Activated naive CD8-positive, alpha-beta T cell treated with anti-CD3 and anti-CD28 coated beads, Interleukin-2, amount 50 U/mL, for 24 hours (primary cell): ENCODE results near the gene CORO7.

Experiments
- ATAC-seq: fragments of 150-1000 bp; cut with Tn5 transposase; one replicate; pipeline ENCODE4 v1.10.0; 2021
- DNase-seq: peaks from one replicate; pipeline ENCODE4 v3.0.0; 2021
- H3K27ac Mint-ChIP-seq: one replicate; pipeline ENCODE4 v1.8.0; 2021; ENCODE audit warnings: mild to moderate bottlenecking, mixed read lengths
- H3K27me3 Mint-ChIP-seq: one replicate; pipeline ENCODE4 v1.8.0; 2021; ENCODE audit warnings: mixed read lengths
- H3K36me3 Mint-ChIP-seq: one replicate; pipeline ENCODE4 v1.8.0; 2021; ENCODE audit warnings: low read depth, mixed read lengths
- H3K4me1 Mint-ChIP-seq: one replicate; pipeline ENCODE4 v1.8.0; 2021; ENCODE audit warnings: mixed read lengths
- H3K4me3 Mint-ChIP-seq: one replicate; pipeline ENCODE4 v1.8.0; 2021; ENCODE audit warnings: mild to moderate bottlenecking, moderate library complexity, mixed read lengths
- H3K9me3 Mint-ChIP-seq: one replicate; pipeline ENCODE4 v1.8.0; 2021; ENCODE audit warnings: mixed read lengths

CORO7 gene

DNA sequence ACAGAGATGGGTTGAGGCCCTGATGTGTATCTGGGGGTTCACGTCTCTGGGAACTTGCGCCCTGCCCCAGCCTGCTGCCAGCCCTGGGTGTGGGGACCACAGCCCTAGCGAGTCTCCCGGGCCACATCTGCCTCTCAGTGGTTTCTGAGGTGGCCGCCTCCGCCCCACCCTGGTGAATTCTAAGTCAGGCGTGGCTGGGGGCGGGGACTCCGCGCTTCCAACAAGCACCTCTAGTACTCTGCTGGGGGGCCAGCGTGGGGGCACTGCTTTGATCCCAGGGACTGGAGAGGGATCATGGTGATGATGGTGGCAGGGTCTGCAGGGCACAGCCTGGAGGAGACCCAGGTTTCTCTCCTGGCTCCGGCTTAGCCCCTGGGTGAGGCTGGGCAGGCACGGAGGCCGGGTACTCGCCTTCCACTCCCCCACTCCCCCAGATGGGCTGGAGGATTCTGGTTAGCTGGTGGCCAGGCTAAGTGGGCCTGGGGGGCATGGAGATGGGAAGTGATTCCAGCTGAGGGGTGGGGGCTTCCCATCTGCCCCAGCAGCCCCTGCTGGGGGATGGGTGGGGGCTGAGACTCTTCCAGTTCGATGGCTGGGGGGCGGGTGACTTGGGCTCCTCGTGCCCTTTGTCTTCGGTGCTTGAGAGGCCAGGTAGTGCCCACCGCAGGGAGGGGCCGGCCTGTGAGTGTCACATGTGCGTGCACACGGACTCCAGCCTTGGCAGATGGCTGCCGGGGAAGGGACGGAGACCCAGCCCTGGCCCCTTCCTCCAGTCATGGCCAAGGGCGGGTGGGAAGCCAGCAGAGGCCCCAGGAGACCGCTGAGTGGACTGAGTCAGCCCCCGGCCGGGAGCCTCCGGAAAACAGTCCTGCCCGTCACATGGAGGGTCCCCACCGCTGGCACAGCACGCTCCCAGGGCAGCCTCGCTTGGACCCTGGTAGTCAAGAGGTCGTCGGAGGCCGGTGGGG, 96.7 kb downstream of the CORO7 start:
- DNase-seq, result peak; percentile 72
- H3K27ac Mint-ChIP-seq, result no peak overlapping the region
- H3K4me3 Mint-ChIP-seq, result no peak overlapping the region
- H3K27me3 Mint-ChIP-seq, result peaks cover 5% of the 10 kb centered on the region
- peaks cover 7% of the 10 kb centered on the region for H3K4me1 Mint-ChIP-seq
- no peaks in the 10 kb centered on the region for H3K36me3 Mint-ChIP-seq
- H3K9me3 Mint-ChIP-seq, result no peaks in the 10 kb centered on the region
- ATAC-seq, result peak; percentile 82

DNA sequence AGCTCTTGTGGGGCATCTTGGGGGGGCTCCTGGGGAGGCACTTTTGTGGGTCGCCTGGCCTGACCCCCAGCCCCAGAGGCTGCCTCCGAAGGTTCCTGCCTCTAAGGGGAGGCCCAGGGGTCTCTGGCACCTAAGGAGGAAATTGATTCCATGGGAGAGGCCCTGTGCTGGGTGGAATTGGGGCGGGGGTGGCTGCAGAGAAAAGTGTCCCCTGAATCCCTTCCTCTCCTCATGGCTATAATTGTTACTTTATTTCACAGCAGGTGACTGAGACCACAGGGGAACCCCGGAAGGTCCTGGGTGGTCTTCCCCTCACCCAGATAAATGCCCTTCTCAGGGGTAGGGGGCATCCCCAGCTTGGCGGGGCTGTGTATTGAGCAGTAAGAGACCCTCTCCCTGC, 97.4 kb downstream of the CORO7 start:
- Mint-ChIP-seq H3K4me1 (peaks cover 13% of the 10 kb centered on the region), H3K27ac (no peak overlapping the region), H3K9me3 (no peaks in the 10 kb centered on the region), H3K27me3 (peaks cover 13% of the 10 kb centered on the region), H3K4me3 (no peak overlapping the region), H3K36me3 (no peaks in the 10 kb centered on the region)
- no peak for ATAC-seq
- no peak for DNase-seq

DNA sequence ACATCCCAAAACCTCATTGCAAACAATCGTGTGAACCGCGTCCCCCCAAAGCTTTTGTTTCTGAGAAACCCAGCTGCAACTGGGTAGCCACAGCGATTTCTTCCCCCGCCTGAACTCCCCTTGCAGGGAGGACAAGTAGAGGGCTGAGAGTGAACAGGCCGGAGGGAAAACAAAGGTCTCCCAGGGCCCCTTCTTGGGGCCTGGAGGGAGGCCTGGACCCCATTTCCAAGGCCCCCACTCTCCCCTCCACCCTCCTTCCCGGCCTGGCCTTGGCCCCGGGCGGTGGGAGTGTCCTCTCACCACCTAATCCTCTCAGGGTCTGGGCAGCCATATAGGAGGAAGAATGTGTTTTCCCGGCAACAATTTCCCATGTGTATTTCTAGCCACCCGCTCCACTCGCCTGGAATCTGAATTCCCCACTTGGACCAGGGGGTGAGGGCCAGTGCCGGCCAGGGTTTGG, 97.9 kb downstream of the CORO7 start:
- peaks cover 16% of the 10 kb centered on the region for H3K27me3 Mint-ChIP-seq
- ATAC-seq, result no peak
- no peak overlapping the region for H3K4me3 Mint-ChIP-seq
- no peak for DNase-seq
- no peaks in the 10 kb centered on the region for H3K9me3 Mint-ChIP-seq
- H3K36me3 Mint-ChIP-seq, result no peaks in the 10 kb centered on the region
- H3K4me1 Mint-ChIP-seq, result peaks cover 13% of the 10 kb centered on the region
- H3K27ac Mint-ChIP-seq, result no peak overlapping the region

DNA sequence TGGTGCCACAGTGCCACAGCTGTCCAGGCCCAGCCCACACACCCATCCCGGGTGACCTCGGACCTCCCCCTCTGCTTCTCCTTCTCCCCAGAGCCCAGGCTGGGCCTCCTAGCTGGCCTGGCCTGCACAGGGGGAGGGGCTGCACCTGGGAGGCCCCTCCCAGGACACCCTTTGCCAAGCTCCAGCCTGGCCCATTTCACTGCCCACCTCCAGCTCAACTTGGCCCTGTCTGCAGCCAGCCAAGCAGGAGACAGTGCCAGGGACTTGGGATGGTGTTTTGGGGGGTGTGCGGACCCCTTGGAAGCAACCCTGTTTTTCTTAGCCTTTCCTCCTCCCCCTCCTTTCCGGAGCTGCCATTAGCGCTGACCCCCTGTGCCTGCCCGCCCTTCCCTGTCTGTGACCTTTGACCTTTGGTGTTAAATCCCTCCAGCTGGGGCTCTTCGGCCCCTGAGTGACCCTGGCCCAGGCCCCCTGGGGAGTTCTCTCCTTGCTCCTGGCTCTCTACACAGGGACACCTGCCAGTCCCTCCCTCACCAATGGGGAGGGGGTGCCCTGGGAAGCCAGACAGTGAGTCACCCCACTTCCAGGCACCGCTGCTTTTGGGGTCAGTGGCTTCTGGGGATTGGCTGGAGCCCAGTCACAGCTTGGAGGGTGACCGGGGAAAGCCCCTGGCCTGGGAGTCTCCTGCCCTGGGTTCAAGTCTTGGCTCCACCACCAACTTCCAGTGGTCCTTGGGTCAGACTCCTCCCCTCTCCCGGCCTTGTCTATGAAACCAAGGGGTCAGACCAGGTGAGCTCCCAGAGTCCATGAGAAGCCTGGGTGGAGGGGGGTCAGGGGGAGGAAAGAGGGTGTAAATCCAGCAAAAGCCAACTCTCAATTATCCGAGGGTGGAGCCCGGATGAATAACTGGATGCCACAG, 98.6 kb downstream of the CORO7 start:
- Mint-ChIP-seq H3K4me3 (no peak overlapping the region), H3K4me1 (peaks cover 13% of the 10 kb centered on the region), H3K36me3 (no peaks in the 10 kb centered on the region), H3K27ac (no peak overlapping the region), H3K9me3 (no peaks in the 10 kb centered on the region), H3K27me3 (peaks cover 17% of the 10 kb centered on the region)
- ATAC-seq (no peak), DNase-seq (no peak)

DNA sequence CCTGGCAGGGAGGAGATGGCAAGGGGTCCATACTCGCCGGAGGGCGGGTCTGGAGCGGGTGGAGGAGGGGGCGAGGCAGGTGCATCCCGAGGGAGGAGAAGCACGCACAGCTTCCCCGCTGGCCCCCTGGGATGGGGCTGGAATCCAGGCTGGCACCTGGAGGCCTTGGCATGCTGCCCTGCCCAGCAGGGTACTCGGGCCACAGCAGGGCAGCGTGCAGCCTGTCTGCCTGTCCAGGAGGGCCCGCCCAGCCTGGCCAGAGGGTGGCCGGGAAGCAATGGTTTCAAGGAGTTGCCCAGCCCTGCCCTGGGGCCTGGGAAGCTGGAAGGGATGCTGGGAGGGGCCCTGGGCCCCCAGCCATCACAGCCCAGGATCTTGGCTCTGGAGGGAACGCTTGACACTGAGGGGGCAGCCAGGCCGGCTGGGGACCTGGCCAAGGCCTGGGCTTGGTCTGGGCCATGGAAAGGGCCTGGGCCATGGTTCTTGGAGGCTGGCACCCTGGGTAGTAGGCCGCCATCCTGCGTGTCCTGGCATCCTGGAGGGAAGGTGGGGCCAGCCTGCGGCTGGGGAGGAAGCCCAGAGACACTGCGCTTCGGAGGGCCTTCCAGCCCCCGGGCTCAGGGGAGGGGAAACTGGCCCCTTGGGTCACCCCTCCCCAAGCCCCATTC, 99.4 kb downstream of the CORO7 start:
- no peaks in the 10 kb centered on the region for H3K9me3 Mint-ChIP-seq
- H3K27me3 Mint-ChIP-seq, result peaks cover 17% of the 10 kb centered on the region
- H3K27ac Mint-ChIP-seq, result no peak overlapping the region
- H3K36me3 Mint-ChIP-seq, result no peaks in the 10 kb centered on the region
- DNase-seq, result no peak
- no peak for ATAC-seq
- H3K4me3 Mint-ChIP-seq, result no peak overlapping the region
- peaks cover 13% of the 10 kb centered on the region for H3K4me1 Mint-ChIP-seq

DNA sequence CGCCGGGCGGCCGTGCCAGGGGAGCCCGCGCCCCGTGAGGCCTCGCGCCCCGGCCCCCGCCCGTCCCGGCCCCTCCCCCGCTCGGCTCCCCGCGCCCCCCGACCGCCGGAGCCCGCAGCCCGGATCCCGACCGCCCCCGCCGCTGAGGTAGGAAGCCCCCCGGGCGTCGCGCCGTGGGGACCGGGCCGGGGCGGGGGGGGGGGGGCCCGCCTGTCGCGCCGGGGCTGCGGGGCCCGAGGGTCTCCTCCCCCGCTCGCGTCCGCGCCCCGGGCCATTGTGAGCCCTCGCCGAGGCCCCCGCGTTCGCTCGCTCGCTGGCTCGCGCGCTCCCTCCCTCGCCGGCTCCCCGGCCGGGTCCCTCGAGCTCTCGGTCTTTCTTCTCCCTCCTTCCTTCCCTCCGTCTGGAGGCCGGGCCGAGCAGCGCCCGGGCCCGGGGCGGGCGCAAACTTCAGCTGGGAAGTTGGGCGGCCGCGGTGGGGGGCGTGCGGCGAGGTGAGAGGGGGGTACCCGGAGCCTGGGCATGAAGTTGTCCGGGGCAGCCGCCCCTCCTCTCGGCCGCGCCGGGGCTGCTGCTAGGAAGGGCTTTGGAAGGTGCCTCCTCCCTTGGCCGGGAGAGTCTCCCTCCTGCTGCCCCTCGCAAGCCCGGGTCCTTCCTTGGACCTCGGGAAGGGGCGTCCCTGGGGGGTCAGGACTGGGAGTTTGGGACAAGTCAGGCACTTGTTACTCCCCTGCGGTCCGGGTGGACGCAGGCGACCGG, 100.1 kb downstream of the CORO7 start:
- Mint-ChIP-seq H3K27me3 (peaks cover 17% of the 10 kb centered on the region), H3K9me3 (no peaks in the 10 kb centered on the region), H3K27ac (no peak overlapping the region), H3K36me3 (no peaks in the 10 kb centered on the region), H3K4me1 (peaks cover 13% of the 10 kb centered on the region), H3K4me3 (no peak overlapping the region)
- DNase-seq, result no peak
- ATAC-seq, result no peak

DNA sequence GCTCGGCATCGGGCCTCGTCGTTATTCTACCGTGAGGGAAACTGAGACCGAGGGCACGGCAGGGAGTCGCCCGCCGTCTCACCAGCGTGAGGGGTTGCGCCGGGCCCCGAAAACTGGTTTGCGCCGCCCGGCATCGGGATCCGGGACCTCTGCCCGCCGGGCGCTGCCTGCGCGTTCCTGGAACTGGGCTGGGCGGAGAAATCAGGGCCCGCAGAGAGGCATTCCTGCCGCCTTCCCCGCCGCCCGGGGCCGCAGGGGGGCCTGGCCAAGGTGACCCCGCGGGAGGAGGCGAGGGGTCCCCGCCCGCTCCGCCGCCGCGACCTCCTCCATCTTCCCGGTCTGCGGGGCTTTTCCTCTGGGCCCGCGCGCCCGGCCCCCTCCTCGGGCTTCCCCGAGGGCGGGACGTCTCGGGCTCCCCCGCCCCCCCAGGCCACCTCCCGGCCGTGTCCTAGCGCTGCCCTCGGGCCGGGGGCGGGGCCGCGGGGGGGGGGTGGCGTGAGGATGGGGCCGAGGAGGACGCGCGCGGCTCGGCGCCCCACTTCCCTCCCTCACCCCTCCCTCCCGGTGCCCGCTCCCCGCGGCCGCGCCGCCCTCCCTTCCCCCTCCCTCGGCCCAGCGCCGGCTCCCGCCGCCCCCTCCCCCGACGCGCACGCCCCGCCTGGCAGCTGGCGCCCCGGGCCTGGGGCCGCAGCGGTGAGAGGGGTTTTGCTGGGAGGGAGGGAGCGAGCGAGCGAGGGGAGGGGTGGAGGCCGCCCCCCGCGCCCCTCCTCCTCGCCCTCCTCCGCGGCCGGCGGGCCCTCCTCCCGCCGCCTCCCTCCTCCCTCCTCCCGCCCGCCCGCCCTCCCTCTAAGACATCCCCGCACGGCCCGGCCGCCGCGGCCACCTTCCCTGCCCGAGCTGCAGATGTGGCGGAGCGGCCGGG, 100.9 kb downstream of the CORO7 start, which contains the start of gene GLIS2:
TSS of gene GLIS2 (plus strand) at position 882 of the 922 bp plus-strand sequence. CDS start 16,214 bp downstream, outside the sequence.
- no peak for DNase-seq
- H3K27ac Mint-ChIP-seq, result peak within 1 kb of the TSS; percentile 42

DNA sequence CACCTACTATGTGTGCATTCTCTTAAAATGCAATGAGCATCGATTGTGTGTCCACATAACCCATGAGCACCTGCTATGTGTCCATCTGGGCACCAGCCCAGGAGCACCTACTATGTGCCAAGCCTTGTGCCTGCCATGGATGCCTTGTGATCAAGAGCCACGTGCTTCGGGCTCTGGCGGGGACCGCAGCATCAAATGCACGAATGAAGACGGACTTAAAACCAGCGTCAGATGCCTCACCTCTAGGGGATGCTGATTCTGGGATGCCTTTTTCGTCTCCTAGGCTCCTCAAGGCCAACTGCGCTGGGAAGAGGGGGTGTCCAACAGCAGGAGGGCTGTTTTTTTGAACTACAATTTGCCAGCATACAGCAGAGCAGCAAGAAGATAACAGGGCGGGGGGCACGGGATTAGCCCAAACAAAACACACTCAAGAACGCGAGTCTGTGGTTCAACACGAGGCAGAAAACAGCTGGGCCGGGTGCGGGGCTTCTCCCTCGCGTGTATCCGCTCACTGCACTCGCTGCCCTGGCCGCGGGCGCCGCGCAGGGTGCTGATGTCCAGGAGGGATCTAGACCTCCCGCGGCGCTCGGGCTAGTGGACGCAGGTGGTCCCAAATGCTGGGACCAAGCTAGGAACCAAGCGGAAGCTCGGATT, 101.7 kb downstream of the CORO7 start:
- H3K9me3 Mint-ChIP-seq, result no peaks in the 10 kb centered on the region
- no peak for ATAC-seq
- H3K27me3 Mint-ChIP-seq, result peaks cover 17% of the 10 kb centered on the region
- H3K36me3 Mint-ChIP-seq, result no peaks in the 10 kb centered on the region
- H3K4me3 Mint-ChIP-seq, result peak overlapping the region; percentile 76
- peak; percentile 26 for DNase-seq
- peaks cover 13% of the 10 kb centered on the region for H3K4me1 Mint-ChIP-seq
- H3K27ac Mint-ChIP-seq, result peak overlapping the region; percentile 42

More for the DNA sequence above, 100.9 kb downstream of the CORO7 start, which contains the start of gene GLIS2:
- peak within 1 kb of the TSS; percentile 76 for H3K4me3 Mint-ChIP-seq
- H3K27me3 Mint-ChIP-seq, result peaks cover 17% of the 10 kb centered on the region
- H3K4me1 Mint-ChIP-seq, result peaks cover 13% of the 10 kb centered on the region
- no peak for ATAC-seq
- no peaks in the 10 kb centered on the region for H3K36me3 Mint-ChIP-seq
- H3K9me3 Mint-ChIP-seq, result no peaks in the 10 kb centered on the region

DNA sequence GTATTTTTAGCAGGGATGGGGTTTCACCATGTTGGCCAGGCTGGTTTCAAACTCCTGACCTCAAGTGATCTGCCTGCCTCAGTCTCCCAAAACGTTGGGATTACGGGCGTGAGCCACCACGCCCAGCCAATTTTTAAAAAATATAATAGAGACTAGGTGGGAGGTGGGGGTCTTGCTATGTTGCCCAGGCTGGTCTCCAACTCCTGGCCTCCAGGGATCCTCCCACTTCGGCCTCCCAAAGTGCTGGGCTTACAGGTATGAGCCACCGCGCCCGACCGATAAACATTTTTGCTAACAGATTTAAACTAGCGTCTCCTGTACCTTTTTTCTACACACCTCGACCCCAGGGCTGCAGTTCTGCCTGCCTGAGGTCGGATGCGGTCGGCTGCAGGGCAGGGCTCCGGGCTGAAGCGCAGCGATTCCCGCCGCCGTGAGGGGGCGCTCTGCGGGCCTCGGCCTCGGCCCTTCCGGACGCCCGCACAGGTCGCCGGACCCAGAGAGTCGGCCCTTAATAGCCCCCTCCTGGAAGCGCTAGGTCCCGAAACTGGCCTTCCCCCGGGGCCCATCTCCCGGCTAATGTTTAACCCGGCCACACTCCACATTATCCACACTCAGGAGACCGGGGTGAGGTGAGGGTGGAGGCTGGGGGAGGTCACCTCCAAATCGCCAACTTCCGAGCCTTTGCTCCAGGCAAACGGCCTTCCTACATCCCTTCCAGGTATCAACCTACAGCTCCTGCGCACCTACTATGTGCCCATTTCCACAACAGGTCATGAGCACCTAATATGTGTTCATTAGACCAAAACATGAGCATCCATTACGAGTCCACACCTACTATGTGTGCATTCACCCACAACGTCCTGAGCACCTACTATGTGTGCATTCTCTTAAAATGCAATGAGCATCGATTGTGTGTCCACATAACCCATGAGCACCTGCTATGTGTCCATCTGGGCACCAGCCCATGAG, 102.5 kb downstream of the CORO7 start:
- no peak overlapping the region for H3K27ac Mint-ChIP-seq
- H3K9me3 Mint-ChIP-seq, result no peaks in the 10 kb centered on the region
- peaks cover 17% of the 10 kb centered on the region for H3K27me3 Mint-ChIP-seq
- H3K4me3 Mint-ChIP-seq, result peak overlapping the region; percentile 76
- no peaks in the 10 kb centered on the region for H3K36me3 Mint-ChIP-seq
- ATAC-seq (peak; percentile 6), DNase-seq (peak; percentile 46)
- H3K4me1 Mint-ChIP-seq, result peaks cover 17% of the 10 kb centered on the region

DNA sequence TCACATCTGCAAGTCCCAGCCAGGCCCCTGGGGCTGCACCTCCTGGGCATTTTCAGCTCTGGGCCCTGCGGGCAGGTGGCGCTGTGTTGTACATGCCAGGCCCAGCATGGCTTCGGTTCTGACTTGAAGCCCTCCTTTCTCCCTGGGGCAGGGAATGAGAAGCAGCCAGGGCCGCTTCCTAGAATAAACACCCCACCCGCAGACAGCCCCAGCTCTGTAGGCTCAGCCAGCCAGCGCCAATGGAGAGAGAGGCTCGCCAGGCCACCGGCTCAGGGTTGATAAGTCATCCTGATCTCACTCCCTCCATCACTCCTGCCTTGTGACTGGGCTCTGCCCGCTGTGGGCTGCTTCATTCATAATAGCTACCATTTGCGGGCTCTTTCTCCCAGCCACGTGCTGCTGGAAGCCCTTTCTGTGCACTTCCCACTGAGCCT, 106.5 kb downstream of the CORO7 start:
- Mint-ChIP-seq H3K4me3 (no peak overlapping the region), H3K4me1 (peaks cover 36% of the 10 kb centered on the region), H3K27ac (no peak overlapping the region), H3K36me3 (peaks cover 6% of the 10 kb centered on the region), H3K9me3 (peaks cover 4% of the 10 kb centered on the region), H3K27me3 (peaks cover 12% of the 10 kb centered on the region)
- peak; percentile 9 for ATAC-seq
- DNase-seq, result peak; percentile 63

DNA sequence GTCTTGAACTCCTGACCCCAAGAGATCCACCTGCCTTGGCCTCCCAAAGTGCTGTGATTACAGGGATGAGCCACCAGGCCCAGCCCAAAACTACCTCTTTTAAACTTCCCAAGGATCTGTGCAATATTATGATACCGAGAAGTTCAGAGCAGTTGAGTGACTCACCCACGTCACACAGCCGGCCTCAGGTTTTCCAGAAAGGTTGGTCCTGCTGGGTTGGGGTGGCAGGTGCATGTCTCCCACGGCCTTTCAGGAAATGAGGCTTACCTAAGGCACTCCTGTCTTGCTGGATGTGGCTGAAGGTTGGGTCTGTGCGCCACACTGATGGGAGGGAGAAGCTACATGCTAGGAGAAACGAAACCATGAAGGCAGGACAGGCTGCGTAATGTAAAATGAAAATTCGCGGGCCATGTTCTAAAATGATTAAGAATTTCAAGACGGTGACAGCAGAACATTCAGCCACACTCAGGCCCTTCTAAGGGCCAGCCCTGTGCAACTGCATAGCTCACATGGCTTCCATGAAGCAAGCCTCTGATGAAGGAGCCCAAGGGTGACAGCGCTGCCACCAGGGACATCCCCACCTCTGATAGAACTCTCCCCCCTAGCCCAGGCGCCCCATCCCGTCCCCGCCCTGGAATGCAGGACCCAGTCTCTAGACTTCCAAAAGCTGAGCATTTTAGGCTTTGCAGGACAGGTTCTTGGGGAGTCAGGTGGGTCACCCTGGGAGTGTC, 107.1 kb downstream of the CORO7 start:
- DNase-seq (no peak), ATAC-seq (no peak)
- Mint-ChIP-seq H3K4me3 (no peak overlapping the region), H3K27me3 (peaks cover 7% of the 10 kb centered on the region), H3K4me1 (peaks cover 32% of the 10 kb centered on the region), H3K9me3 (peaks cover 4% of the 10 kb centered on the region), H3K27ac (no peak overlapping the region), H3K36me3 (peaks cover 6% of the 10 kb centered on the region)
